NCI-H1694 treated with DMSO at 0.1 percent for 48 hours (cell line): ENCODE measurements around the gene CANT1.

ENCODE experiments used
- DNase-seq: peaks from one replicate; lab custom pipeline; 2025; lab: John Stamatoyannopoulos, UW

Gene CANT1

DNA sequence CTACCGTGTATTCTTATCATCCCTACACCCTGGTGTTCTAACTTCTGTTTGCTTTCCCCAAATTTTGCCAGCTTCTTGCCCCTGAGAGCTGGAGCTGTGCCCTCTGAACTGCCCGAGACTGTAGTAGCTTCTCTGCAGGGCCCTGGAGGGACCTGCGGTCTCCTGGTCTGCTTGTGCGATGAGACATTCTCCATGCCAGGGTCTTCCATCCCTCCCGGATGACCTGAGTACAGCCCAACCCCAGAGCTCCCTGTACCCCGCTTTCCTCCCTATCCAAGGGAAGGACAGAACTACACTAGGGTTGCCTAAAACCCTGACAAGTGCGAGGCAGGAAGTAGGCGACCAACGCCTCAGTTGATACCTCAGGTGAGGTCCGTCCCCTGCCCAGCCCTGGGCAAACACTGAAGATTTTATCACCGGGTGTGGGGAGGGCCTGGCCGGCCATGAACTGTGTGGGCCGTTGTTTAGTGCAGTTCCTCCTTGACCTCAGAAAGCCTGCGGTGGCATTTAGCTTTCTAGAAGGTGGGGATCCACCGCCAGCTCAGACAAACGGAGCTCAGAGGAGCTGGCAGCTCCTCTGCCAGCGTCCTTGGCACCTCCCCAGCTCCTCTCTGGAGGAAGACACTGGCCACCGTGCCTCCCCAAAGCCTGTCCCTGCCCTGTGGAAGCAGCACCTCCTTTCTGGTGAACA is 13.7 kb downstream of the CANT1 start:
- no peak for DNase-seq

DNA sequence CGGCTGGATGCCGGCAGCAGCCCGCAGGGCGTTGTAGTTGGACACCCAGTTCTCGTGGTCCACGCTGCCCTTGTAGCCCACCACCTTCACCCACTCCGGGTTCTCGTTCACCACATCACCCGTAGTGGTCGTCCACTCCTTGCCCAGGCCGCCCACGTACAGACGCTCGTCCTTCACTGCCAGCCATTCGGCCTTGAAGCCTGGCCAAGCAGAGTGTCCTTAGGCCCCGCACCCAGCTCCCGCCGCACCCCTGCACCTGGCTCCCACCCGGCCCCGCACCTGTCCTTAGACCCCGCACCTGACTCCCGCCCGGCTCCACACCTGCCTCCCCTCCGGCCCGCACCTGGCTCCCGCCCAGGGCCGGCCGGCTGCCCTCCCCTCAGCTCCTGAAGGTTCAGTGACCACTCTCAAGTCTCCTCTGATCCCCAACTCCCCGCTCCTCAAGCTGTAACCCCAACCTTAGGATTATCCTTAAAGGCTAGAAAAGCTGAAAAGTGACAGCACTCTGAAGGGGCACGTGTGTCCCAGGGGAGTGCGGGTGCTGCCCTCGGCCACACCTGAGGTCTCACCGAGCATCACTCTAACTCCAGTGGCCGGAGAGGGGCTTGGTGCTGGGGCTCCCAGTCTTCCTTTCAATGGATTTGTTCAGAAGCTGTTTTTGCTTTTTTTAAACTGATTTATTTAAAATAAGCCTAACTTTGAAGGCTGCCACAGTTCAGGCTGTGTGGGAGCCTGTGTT is 14.4 kb downstream of the CANT1 start:
- no peak for DNase-seq

DNA sequence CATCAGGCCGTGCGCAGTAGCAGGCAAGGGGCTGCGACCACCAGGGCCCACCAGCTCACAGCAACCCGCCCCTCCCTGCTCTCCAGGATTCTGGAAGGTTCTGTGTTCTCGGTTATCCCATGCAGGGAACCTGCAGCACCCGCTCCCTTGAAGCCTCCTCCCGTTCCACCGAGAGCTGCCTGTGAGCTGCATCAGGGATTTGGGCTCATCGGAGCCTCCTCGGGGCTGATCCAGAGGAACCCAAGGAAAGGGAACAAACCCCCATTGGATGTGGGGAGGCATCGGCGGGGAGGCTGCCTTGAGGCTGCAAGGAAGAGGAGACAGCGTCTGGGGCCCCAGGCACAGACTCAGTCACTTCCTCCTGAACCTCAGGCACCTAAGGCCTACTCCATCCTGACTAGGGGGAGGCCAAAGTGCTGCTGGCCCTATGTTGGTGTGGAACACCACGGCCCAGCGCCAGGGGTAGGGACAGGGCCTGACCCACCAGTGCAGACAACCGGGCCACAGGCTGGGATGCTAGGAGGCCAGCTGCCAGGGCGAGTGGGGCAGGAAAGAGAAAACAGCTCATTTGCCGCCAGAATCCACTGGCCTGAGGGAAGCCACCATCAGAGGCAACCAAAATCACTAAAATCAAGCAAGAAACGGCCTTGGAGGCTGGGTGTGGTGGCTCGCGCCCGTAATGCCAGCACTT is 15.4 kb downstream of the CANT1 start:
- no peak for DNase-seq

DNA sequence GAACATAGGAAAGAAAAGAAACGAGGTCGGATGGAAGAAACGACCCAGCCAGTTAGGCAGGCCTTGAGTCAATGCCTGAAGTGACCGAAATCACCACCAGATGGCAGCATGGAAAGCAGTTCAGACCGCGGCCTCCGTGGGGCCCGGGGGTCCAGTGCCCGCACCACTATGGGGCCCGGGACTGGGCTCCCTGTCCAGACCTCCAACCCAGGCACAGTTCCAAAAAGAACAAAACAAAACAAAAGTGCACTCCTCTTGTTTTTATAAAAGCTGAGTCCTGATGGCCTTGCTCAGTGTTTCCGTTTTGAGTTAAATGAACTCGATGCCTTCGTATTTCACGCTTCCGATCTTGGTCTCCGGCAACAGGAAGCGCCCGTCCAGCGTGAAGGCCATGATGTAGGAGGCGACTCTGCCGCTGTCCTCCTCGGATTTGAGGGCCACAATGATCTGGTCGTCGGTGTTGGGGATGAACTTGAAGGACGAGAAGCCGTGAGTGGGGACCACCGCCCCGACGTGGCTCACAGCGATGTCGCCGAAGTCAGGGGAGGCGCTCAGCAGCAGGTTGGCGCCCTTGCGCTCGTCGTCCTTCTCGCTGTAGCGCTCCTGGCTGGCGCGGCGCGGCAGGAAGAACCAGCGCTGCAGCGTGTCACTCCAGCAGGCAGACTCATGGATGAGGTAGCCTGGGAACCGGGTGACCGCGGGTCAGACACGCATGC is 16.2 kb downstream of the CANT1 start:
- peak; percentile 24 for DNase-seq

DNA sequence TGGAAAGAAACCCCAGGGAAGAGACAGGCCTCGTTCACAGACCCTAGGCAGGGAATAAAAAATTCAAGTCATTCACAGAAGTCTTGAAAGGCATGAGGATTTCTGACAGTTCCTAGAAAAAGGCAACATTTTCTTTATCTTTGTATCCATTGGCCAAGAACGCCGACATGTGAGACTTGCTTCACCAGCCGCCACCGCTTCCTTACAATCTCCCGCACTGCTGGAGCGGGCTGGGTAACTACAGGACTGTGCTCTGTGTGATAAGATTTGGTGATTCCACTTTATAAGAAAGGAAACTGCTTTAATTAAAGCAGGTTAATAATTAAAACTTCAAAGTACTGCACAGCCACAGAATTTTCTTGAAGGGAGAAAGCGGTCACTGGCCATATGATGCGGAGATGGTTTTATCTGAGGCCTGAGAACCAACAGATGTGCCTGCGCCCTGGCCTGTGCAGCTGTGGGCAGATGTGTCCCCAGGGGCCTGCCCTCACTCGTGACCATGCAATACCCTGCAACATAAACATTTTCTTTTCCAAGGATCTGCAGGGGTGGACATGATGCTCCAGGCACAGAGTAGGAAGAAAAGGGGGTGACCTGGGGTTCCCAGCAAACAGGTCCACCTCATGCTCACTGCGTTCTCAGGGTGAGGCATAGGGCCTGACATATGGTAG is 16.9 kb downstream of the CANT1 start:
- DNase-seq = no peak

DNA sequence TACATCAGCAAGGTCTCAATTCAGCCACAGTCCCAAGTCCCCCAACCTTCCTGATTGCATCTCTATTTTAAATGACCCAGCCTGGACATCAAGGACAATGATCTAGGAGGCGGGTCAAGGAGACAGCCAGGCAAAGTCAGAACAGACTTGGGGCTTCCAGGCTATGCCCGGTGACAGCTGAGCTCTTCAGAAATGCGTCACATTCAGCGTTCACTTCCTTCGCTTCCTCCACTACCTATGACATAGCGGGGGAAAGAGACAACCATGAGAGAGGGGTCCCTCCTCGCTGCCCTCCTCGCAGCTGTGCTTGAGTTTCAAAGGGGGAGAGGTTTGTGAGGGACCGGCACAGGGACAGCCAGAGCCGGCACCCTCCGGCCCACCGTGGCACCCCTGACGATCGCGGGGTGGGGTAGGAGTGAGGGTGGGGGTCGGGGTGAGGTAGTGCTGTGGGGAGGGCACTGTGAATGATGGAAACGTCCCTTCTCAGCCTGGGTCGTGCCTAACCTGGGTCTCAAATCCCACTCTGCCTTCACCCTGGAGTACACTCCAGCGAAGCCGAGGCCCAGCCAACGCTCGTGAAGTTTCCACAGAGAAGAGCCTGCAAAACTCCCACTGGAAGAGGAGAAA is 17.5 kb downstream of the CANT1 start:
- no peak for DNase-seq

DNA sequence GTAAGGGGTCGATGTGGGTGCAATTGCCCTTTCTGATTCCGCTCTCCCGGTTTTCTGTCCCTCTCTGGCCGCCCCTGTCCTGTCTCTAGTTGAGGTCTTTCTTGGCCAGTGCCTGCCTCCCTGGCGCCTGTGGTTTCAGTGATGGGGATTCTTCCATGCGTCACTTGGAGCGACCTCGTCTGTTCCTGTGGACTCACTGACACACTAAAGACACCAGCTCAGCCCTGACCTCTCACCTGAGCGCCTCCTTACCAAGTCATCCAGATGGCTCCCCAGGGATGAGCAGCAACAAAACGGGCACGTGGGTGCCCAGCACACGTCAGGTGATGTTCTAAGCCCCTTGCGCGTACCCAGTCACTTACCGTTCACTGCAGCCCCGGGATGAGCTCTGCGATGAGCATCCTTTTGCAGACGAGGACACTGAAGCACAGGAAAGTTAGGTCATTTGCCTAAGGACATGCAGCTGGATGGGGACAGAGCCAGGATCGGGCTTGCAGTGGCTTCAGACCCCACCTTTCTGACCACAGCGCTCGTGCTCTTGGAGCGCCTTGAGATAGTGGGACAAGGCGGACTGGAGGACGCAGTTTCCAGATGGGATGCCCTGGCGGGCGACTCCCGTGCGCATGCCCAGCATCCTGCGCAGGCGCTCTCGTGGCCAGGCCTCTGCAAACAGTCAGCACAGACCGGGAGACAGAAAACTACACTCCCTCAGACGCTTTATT is 18.4 kb downstream of the CANT1 start:
- DNase-seq = no peak

DNA sequence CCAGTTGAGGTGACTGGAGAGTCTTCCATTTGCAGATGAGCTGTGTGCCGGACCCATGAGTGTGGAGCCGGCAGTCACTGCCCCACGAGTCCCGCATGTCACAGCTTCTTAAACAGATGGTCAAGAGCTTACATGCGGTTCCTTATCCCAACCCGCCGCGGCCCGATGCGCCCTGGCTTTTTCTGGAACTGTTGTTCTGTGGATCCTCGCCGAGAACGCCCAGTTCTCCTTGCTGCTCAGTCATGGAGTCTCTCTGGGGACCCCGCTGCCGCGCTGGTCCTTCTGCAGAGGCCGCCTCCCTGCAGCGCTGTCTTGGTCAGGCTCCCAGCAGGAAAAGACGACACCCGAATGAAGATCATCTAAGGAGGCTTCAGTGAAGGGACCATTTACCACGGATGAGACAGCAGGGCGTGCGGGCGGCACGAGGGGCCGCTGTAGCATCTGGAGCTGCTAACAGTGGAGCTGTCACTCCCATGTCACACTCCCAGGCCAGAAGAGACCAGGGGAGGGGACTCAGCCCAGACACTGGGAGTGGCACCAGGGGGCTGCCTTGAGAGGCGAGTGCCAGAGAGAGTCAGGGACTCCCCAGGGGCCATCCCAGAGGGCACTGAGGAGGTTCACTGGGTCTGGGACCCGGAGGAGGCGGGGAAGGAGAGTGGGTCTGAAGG is 19.1 kb downstream of the CANT1 start:
- no peak for DNase-seq

DNA sequence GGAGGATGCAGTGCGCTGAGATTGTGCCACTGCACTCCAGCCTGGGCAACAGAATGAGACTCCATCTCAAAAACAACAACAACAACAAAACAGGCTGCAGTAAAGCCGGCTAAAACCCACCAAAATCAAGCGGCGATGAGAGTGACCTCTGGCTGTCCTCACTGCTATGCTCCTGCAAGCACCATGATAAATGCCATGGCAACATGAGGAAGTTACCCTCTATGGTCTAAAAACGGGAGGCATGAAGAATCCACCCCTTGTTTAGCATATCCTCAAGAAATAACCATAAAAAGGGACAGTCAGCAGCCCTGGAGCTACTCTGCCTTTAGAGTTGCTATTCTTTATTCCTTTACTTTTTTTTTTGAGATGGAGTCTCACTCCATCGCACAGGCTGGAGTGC is 21.4 kb downstream of the CANT1 start:
- DNase-seq = no peak

DNA sequence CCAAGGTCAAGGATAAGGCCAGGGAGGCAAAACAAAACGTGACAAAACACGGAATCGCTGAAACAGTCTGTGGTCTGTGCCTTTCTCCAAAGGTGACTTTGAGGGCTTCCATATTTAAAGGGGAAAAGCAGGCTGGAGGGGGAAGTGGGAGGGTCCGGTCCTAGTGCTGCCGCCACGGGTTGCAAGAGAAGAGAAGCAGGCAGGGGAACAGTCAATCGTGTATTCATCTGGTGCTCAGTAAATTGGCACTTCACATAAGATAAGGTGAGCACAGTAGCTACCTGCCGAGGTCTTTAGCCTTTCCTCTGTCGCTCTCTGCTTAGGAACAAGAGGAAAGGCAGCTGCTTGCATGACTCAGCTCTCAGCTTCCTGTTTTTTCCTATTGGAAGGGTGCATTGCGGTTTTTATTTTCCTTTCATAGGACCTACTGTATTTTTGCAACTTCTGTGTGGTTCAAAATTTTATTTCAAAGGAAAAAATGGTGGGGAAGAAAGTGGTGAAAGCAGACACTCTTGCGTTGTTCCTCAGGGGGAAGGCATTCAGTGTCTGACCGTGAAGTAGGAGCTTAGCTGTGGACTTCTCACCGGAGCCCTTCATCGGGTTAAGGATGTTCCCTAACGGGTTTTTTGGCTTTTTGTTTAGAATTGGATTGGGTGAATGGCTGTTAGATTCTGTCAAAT is 22.8 kb downstream of the CANT1 start:
- DNase-seq = no peak

DNA sequence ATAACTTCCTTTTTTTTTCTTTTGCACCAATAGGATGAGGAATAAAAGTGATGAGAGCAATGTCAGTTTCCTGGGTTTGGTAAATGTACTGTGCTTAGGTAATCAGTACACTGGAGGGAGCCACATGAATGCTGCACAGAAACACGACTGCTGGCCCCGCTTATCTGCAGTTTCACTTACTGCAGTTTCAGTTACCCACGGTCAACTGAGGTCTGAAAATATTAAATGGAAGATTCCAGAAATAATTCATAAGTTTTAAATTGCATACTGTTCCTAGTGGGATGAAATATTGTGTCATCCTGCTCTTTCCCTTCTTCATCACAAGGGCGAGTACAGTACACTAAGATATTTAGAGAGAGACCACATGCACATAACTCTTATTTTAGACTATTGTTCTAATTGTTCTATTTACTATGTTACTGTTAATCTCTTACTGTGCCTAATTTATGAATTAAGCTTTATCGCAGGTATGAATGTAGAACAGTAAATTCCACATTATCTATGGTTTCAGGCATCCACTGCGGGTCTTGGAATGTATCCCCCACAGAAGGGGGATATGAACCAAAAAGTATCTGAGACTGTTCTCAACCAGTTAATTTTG is 23.4 kb downstream of the CANT1 start:
- DNase-seq = no peak

DNA sequence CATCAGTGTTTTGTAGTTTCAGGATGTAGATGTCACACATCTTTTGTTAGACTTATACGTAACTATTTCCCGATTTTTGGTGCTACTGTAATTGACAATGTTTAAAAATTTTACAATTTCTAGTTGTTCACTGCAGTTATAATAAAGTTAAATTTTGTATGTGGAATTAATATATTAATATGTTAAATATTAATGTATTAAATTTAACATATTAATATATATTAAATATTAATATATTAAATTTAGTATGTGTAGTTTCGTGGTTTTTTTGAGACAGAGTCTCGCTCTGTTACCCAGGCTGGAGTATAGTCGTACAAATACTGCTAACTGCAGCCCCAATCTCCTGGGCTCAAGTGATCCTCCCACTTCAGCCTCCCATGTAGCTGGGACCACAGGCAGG is 24.2 kb downstream of the CANT1 start:
- no peak for DNase-seq

DNA sequence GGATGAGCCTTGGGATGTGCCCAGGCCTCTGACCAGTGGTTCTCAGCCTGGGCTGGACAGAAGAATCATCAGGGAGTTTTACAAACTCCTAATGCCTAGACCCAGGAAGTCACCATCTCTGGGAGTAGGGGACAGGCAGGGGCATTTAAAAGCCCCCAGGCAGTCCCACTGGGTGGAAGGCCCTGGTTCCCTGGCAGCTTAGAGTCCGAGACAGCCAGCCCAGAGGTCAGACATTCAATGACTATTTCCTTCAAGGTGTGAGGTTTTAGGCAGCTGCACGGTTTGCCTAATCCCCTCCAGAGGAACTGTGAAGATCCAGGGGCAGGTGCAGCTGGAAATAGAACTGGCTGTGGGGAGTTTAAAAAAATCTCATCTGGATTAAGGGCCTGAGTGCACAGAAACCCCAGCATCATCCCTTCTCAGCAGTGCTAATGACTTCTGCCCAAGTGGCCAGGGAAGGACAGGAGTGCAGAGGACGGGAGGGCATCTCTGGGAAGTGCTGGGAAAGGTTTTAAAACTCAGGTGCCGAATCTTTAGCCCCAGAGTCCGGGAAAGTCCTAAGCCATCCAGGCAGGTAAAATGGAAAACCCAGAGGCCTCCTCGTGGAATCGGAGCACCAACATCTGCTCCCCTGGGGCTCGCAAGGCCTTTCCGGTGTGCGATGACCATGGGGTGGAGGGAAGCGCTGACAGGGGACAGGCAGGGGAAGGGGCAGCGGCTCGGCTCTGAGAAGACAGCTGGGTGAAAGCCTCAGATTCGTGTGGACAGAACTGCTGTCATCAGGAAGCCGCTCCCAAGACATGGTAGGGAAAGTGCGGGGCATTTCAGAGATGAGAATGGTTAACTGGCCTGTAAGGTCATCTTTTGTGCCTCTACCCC is 28.3 kb downstream of the CANT1 start:
- no peak for DNase-seq

DNA sequence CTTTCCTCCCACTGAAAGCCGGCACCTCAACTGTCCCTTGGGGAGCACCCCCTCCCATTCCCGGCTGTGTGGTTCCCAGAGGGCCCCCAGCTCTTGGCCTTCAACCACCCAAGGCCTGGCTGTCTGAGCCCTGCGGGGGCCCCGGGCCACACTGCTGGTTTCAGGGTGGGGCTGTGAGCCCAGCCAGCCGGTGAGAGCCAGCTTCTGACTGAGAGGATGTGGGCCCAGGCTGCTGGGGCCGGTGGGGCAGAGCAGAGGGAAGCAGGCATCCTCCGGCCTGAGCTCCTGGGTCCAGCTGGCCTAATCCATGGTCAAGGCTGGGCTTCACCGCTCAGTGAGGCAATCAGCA is 29.0 kb downstream of the CANT1 start:
- no peak for DNase-seq

DNA sequence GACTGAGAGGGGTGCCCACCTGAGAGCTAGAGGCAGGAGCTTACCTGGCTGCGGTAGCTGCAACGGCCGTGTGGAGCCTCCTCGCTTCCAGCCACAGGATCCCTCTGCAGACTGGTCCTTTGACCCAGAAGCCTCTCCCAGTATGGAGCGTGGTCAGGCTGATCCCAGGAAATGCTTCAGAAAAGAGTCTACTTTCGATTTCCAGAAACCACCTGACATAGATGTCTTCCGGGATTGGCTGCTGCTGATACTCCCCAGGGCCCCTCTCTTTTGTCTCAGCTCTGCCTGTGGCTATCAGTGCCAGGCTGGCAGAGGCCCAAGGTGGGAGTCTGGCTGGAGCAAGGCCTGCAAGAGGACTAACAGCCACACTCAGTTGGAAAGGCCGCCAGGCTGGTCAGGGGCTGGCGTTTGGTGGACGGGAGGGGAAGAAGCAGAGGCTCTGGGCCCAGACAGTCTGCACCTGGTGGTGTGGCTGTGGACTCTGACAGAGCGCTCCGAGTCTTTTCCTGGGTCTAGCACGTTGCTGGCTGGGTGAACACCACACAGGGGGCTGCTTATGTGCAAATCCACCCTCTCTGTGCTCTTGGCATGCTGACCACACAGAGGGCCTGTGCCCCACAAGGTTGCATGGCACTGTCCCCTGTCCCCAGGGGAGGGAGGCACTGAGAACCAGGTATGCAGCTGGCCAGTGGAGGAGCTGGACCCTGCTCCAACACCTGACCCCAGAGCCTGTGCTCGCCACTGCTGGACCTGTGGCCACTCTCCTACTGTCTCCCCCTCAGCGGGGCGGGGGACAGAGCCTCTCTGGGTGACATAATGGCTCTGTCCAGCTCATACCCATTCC is 29.6 kb downstream of the CANT1 start, which contains the start of gene LGALS3BP:
TSS of gene LGALS3BP (minus strand) at position 144 of the 844 bp plus-strand sequence. CDS start 2,732 bp downstream, outside the sequence.
- no peak for DNase-seq

DNA sequence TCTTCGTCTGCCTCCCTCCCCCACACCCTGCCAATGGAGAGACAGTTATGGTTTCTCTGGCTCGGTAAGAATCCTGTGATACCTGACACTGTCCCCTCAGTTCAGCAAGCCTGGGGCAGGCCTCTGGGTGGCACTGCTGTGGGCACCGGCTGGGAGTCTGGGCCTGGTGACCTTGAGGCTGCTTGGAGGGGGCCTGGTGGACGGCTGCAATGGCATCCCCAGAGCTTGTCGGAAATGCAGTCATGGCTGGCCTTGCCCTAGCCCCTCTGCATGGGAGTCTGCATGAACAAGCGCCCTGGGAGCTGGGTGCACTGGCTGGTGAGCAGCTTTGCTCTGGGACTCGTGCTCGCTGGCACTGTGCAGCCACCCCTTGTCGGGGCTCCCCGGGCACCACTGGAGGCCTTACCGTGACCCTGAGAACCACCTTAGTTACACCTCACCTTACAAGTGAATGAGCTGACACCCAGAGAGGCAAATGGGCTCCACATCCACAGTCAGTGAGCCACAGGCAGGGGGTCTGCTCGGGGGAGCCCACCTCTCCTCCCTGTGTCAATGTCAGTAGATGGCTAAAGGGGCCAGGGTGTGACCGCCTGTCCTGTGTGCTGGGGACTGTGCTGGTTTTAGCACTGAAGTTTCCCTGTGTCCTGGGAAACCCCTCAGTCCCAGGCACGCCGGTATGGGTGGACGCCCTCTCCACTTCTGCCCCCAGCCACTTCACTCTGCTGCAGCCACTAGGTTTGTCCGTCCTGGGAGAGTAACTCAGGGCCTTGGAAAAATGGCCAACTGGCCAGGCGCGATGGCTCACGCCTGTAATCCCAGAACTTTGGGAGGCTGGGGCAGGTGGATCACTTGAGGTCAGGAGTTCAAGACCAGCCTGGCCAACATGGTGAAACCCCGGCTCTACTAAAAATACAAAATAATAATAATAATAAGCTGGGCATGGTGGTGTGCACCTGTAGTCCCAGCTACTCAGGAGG is 31.3 kb downstream of the CANT1 start:
- DNase-seq = no peak
